ENCODE data around the gene DLG5.

DLG5 gene

DNA sequence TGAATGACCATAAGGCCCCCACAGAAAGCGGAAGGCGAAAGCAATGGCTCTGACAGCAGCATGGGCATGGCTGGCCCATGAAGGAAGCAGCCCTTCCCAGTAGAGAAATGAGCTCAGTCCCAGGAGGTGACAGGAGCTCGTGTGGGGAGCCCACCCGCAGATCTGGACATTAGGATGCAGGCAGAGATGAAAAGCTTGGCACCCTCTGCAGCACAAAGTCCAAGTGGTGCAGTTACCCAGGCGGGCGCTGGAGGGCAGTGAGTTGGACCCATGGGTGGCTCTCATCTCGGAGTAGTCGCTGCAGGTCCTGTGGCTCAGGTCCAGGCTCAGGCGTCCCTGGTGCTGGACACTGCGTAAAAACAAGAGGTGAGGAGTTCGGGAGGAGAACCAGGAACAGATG lies 109.0 kb downstream of the DLG5 start:
- DNase-seq = no peak

DNA sequence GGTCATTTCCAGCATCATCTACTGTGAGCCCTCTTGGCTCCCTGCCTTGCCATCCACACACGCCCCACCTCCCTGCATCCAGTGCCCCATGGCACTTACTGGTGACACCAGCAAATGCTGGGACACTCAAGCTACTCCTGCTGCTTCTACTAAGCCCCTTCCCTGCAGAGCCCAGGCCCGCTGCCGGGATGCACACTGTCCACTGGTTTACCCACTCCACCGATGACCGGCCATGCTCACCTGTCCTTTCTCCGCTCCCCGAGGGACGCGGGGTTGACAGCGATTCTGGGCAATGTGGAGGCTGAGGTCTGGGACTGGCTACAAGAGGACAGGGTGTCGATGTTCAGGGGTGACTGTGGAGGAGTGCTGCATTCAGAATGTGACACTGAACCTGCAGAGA lies 110.2 kb downstream of the DLG5 start:
- no peak for DNase-seq

DNA sequence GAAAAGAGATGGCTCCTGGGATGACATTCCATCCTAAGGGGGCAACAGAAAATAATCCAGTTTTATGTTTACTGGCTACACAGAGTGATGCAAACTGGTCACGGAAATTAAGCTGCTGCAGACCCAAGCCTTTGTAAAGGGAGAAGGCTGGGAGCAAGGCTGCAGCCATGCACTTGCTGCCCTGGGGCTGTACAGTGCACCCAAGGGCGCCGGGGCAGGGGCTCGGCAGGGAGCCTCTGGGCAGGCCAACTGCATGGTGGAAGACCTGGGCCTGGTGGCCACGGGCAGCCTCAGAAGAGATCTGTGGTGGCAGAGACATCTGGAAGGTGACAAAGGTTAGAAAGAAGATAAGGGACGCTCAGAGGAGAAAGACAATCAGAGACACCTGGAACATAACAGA lies 113.8 kb downstream of the DLG5 start:
- no peak for DNase-seq

DNA sequence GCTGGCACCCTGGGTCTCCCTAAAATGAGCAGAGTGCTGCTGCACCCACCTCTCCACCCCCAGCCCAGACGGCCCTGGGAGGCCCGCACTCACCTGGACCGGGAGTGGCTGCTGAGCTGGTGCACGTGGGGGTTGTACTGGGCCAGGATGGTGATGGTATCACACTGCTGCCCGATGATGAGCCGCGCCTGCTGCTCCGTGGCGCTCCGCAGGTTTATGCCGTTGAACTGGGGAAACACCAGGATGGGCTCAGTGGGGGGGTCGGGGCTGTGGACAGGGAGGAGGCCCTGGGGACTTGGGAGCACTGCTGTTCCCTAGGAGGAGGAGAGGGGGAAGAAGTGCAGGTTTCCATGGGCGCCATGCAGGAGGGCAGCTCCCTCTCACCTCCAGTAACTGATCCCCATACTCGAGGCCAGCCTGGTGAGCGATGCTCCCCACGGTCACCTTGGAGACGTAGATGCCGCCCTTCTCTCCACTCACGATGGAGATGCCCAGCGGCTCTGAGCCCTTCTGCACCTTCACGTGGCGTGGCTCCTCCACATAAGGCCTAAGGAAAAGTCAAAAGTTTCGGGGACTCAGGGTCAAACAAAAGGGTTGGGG lies 114.6 kb downstream of the DLG5 start:
- no peak for DNase-seq

DNA sequence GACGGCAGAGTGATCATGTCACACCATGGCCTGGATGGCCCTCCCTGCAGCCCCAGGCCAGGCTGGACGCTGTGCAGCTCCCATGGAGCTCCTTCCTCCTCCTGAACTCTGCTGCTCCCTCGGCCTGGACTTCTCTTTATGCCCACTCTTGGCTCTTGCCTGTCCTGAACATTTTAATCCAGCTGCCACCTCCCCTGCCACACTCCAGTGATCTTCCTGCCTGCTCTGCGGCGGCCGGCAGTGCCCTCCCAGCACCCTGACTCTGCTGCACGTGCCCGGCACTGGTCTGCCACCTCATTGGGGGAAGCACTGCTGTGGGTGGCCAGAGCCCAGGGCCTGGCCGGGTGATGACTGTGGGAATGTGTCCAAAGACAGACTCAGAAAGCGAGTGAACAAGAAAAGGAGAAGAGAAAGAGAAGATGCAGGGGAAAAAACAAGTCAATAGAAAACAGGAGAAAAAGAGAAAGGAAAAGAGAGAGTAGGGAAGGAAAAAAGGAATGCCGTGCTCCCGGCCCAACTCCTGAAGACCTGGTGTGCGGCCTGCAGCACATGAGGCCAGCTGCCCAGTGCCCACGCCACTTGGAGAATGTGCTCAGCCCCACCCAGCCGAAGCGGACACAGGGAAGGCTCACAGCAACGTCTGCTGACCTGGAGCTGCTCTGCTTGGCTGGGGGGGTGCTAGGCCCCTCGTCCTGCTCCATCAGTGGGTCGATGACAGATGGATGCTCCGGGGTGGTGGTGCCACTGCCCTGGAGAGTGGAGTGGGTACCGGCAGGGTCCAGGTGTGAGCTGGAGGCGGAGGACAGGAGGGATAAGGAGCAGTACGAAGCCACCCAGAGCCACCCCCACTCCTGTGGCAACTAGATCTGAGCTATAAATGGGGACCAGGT lies 115.9 kb downstream of the DLG5 start:
- DNase-seq = no peak

DNA sequence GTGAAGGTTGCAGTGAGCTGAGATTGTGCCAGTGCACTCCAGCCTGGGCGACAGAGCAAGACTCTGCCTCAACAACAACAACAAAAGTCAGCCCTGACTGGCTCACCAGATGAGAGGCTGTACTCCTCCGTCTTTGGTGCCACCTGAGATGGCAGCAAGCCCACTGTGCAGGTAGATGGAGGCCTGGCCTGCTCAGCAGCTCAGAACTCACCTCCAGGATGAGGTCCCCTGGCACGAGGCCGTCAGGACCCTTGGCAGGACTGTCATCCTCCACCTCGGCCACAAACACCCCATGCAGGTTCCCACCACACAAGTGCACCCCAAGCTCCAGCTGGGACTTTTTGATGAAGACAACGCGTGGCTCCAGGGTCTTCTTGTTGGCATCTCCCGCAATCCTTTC lies 117.2 kb downstream of the DLG5 start:
- DNase-seq = no peak

DNA sequence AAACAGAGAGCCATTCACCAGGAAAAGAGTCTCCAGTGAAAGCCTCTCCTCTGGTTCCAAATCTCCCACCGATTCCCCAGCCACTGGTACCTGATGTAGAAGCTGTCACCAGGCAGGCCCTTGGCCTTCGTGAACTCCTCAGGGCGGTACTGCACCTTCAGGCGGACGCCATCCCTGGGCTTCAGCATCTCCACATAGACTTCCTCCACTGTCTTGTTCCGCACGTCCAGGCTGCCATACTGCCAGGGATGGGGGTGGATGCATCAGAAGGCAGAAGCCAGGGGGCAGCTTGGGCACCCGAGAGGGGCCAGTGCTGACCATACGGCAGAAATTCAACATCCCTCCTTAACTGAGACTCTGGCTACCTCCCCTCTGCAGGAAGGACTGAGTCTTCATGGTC lies 118.8 kb downstream of the DLG5 start:
- no peak for DNase-seq

DNA sequence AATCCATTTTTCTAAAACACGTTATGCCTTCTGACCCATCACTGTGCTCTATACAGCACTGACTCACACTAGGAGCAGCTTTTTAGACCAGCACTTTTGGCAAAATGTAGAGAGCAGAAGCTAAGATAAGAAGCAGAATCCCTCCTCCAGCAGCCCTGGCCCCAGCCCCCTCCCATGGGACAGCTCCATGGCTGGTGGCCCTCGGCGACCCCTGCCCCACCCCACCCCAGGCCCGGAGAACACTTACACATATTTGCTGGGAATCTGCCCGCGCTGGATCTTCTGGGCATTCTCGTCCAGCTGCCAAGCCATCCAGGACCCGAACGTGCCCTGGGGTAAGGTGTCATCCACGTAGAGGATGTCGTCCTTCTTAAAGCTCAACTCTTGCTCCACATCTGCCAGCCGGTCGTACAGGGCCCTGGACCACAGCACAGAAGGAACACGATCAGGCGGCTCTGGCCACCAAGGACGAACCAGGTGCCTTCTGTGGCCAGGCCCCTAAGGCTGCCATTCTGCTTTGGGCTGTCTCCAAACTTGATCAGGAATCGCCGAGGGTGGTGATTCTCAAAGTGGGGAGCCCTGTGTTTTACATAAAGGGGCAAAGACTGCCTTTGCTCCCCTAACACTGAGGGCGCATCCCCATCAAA lies 119.9 kb downstream of the DLG5 start:
- DNase-seq = no peak

DNA sequence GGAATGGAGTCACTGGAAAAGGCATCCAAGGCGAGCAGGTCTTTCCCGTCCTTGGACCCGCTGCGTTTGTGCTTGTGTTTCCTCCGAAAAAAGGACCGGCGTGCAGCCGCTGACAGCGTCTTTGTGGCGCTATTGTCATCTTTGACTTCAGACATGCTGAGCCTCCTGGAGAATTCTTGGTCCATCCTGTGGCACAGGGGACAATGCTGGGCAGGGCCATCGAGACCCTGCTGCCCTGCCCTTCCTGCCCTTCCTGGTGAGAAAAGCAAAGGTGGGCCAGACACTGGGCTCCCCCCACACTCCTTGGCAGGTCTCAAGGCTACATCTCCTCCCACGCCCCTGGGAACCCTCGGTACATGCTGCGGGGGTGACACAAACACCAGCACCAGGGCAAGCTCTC lies 120.9 kb downstream of the DLG5 start:
- DNase-seq = no peak

DNA sequence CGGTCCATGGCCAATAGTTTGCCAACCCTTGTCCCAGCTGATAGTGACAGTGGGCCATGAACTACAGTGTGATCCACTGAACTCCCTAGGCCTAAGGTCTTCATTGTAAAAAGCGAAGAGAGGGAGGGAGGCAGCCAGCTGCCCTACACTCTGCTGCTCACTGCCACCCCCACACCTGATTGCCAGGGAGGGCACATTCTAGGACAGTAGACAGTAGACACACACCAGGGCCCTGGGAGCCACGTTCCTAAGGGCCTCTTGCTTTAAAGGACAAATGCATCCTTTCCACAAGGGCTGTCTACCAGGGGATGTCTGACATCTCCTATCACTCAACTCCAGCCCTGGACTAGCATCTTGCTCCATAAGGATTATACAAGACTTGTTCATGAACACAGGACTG lies 122.2 kb downstream of the DLG5 start:
- no peak for DNase-seq

DNA sequence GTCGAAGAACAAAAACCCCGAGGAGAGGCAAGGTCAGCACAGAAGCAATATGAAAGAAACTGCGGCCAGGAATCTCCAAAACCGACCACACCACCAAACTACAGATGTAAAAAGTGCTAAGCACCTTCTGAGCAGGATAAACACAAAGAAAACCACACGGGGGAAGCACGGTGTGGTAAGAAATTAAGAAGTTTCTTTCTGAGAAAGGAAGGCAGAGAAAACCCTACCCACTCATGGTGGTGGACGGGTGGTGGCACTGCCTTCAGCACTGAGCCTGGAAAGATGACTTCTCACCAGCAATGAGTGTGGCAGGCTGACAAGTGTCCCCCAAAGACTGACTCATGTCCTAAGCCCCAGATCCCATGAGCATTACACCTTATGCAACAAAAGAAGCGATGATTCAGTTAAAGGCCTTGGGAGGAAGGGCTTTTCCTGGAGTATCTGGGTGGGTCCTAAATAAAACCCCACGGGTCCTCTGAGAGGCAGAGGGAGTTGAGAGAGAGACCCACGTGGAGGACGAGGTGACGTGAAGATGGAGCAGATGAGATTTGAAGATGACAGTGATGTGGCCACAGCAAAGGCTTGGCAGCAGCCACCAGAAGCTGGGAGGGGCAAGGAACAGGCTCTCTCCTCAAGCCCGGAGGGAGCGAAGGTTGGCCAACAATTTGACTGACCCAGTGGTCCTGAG lies 124.9 kb downstream of the DLG5 start:
- no peak for DNase-seq

DNA sequence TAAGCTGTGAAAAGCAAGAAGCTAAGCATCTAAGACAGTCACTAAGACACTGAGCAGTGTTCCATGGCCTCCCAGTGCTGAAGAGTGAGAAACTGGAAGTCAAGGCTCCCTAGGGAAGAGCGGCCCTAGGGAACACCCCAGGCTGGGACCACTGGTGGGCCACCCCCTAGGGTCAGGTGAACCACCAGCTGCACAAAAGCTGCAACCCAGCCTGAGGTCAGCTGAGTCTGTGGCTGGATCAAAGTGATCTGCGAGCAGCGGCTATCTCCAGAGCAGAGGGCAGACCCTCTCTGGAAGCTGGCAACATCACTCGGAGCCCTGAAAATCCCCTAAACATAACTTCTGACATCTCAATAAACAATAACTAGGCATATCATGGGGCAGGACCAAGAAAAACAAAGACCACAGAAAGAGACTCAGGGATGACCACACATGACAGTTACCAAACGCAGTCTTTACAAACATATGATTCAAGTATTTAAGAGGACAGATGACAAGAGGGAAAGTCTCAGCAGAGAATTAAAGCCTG lies 125.8 kb downstream of the DLG5 start:
- no peak for DNase-seq

DNA sequence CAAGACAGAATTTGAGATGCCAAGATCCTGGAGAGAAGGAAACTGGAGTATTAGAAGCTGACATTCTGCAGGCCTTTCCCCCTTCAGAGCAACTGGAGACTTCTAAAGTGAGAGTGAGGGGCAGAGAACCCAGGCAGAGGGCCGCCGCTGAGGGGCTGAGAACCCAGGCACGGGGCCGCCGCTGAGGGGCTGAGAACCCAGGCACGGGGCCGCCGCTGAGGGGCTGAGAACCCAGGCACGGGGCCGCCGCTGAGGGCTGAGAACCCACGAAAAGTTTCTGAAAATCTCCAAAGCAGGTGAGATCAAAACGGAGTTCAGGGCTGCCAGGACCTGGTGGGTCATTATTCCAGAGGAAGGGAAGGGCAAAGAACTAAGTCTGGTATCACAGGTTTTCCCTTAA lies 126.2 kb downstream of the DLG5 start:
- DNase-seq = no peak

DNA sequence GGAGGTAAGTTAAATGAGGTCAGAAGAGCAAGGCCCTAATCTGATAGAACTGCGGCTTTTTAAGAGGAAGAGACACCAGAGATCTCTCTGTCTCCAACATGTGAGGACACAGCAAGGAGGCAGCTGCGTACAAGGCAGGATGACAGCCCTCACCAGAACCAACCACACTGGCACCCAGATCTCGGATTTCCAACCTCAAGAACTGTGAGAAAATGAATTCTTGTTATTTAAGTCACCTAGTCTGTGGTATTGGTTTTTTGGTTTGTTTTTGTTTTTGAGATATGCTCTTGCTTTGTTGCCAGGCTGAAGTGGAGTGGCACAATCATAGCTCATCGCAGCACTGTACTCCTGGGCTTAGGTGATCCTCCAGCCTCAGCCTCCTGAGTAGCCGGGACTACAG lies 127.2 kb downstream of the DLG5 start:
- DNase-seq = no peak

DNA sequence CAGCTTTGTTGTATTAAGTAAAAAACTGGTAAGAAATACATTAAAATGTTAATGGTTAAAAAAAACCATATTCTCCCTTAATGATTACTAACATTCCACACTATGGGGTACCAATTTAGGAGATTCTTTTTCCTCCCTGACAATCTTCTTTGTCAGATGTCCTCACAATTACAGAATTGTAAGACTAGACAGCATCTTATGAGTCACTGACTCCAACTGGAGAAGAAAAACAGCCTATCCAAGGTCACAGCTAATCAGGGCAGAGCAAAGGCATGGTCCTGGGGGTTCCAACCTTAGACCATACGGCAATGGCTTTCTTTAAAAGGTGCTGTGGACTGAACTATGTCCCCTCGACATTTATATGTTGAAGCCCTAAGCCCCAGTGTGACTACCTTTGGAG lies 127.6 kb downstream of the DLG5 start:
- DNase-seq = no peak

DNA sequence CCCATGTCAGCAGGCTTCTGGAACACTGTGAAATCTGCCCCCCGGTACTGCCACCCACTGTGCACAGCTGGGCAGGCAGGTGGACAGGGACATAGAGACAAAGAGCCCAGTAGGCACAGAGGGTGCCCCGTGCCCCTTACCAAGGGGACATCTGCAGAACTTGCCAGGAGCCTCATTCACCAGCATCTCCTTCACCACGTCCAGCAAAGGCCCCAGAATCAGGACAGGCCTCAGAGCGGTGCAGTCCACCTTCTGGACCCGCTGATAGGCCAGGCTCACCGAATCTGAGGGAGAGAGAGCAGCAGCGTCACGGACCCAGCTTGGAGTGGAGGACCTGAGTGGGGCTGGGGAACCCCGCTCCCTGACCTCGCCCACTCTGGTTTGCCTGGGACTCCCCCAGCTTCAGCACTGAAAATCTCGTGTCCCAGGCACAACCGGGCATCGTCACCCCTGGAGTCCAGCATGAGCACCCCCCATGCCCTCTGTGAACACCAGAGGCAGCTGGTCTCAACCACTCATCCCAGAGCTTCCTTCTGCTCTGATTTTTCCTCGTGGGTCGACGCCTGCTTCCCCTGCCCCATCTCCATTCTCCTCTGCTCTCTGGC lies 130.1 kb downstream of the DLG5 start:
- DNase-seq = no peak

DNA sequence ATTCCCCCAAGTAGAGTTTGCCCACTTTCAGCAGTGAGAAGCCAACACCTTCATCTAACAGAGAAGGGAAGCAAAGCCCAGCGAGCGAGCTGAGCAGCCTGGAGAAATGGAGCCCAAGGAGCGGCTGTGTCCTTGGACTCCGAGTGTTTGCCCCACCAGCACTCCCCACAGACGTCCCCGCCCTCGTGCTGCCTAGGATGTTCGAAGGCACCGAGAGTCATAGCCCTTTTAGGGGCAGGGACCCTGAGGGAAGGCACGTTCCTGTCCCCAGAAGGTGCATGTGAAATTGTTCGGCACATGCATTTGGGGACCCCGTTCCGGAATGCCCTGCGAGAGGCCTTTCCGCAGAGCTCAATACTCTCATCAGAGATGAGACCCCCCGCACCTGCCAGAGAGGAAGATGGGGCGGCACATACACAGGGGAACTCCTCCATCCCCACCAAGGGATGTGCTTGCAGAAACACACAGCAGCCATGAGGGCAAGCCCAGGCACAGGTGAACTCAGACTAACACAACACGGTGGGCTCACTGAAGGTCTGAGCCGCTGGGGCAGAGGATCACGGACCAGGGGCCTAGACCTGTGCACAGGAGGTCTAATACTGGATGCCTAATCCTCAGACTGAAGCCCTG lies 131.0 kb downstream of the DLG5 start:
- no peak for DNase-seq

DNA sequence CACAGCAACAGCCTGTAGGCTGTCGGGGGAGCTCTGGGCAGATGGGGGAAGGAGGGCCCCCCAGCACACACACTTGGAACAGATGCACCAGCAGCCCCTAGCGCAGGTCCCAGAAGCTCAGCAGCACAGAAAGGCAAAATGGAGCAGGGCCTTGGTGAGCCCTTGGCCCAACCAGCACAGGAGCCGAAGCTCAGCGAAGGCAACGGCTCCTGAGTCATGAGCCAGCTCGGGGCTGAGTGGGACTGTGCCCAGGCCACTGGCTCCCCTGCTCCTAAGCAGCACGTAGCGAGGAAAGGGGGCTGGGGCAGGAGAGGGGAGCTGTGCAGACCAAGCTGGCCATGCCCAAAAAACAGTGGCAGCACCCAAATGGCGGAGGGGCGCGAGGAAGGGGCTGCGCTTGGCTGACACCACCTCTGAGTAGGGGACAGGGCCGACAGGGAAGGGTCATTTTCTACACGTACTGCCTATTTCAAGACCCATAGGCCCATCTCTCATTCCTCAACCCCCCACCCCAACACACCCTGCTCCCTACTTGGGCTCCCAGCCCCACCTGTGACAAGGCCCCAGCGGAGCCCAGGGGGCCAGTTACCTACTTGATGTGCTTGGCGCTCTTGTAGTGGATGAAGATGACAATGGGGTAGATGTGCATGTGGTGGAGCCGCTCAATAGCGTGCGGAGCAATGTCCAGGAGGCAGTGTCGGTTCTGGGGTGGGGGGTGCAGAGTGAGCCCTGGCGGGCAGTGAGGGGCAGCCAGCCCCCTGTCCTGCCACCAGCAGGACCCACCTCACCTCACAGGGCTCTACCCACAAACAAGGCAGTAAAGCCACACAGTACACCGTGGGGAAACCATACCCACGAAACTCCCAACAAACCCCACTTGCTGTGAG lies 132.1 kb downstream of the DLG5 start:
- no peak for DNase-seq

DNA sequence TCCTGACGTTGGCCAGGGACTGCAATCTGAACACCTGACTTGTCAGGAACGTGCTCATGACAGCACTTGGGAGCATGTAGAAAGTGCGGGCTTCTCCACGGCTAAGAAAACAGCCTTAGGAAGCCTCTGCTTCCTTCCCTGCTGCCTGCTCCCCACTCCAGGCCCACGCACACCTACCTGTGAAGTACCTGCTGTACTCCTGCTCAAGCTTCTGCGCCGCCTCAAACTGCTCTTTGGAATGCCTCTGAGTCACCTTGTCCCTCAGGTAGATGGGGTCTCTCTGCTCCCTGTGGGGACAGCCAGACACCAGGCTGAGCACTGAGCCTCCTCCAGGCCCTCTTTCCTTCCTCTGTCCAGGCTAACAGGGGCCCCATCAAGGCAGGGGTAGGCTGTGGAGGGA lies 132.7 kb downstream of the DLG5 start:
- no peak for DNase-seq

DNA sequence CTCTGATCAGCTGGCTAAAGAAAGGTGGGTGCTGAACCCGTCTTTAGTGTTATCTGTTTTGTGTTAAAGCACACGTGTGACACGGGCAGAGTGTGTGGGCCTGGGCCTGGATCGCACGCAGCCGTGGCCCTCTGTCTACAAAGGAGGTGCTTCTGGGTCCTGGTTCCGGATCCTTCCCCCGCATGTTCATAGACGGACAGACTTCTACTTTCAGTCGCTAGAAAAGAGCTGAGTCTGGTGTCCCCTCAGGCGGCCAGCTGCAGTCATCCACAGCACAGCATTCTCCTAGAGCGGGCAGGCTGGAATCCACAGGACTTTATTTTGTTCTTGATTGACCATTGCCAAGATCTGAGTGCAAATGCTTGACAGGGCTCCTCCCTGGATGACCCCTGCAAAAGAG lies 134.4 kb downstream of the DLG5 start:
- no peak for DNase-seq

DNA sequence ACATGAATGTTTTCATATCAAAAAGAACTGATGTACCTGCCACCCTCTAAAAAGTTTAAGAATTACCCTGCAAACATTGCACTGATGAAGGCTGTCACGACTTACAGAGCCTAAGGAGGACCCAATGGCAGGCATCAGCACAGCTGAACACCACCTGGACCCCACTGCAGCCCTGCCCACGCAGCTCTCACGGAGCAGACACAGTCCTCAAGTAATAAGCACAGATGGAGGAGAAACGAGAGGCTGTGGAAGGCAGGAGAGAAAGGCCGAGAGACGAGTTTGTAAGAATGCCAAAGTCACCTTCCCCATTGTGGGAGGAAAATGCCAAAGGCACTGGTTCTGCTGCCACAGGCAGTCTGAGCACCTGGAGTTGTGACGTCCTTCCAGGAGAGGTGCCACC lies 135.0 kb downstream of the DLG5 start:
- no peak for DNase-seq

All from NCI-H446 treated with DMSO at 0.1 percent for 48 hours (cell line).